ENCODE measurements around the gene DNER. TPM values are rescaled to one million over a fixed set of nuclear protein-coding genes. Genes with fewer than 3 reads are reported as not detected.

DNER gene
- total and polyA plus RNA-seq, 2 donors (not counting 3 experiments of a cell fraction or from before 2014, with no cell fraction given): 0.01 TPM; not detected in 1

GRCh38 chr2:229749779-229750178 is 35.4 kb upstream of the DNER start:
- intact Hi-C loops (cut with micrococcal nuclease): no loop called here
- Histone ChIP-seq H3K27me3 (ENCODE audit: control insufficient read depth in 2 of 2, insufficient read depth in 2 of 2, low read length in 2 of 2) (no peaks in the 10 kb centered on the region), H3K9me3 (replicated peaks; ENCODE audit: control insufficient read depth, insufficient read depth, low read length) (no peaks in the 10 kb centered on the region), H3K27ac (ENCODE audit: insufficient read depth, low read depth, low read length) (no peak overlapping the region), H3K4me3 (replicated peaks in 1 of 3; ENCODE audit: insufficient read depth in 1 of 3, low read depth in 1 of 3, low read length in 3 of 3) (no peak overlapping the region), H2AFZ (ENCODE audit: low read depth, low read length) (no peak overlapping the region), H4K20me1 (replicated peaks; ENCODE audit: control insufficient read depth, extremely low read depth, insufficient read depth, low read length) (no peaks in the 10 kb centered on the region), H3K9ac (replicated peaks; ENCODE audit: extremely low read depth, insufficient read depth, low read length) (no peak overlapping the region), H3K4me2 (ENCODE audit: insufficient read depth, low read length) (no peak overlapping the region), H3K79me2 (ENCODE audit: control insufficient read depth, insufficient read depth, low read length) (no peaks in the 10 kb centered on the region), H3K4me1 (ENCODE audit: control insufficient read depth, extremely low read depth, insufficient read depth, low read length) (no peaks in the 10 kb centered on the region), H3K9me1 (replicated peaks; ENCODE audit: control insufficient read depth, extremely low read depth, insufficient read depth, low read length) (no peaks in the 10 kb centered on the region), H3K36me3 (ENCODE audit: control insufficient read depth in 2 of 2, extremely low read depth in 1 of 2, insufficient read depth in 2 of 2, low read length in 2 of 2) (no peaks in the 10 kb centered on the region)
- CTCF ChIA-PET: interaction anchor here (0.8 kb wide), 1 partner anchor 32 kb away, joined by 3 read pairs; no protein-coding TSS in a partner anchor
- BruUV-seq (replicated peaks): no TSS peak
- POLR2A ChIA-PET: no interaction called here
- dilution Hi-C loops (cut with MboI; ENCODE audit: extremely low pct_ligation_motif_present, low sequenced_read_pairs): no loop called here
- FAIRE-seq (no peak), DNase-seq (ENCODE audit: low read depth, low spot score) (no peak)
- TF ChIP-seq CTCF (IDR thresholded peaks at IDR 0.05; ENCODE audit: extremely low read depth in 1 of 2, insufficient read depth in 1 of 2, low read depth in 1 of 2, low read length in 2 of 2) (no peak), POLR2AphosphoS5 (IDR thresholded peaks at IDR 0.05; ENCODE audit: insufficient read depth, low read depth, low read length) (no peak), GATA2 (IDR thresholded peaks at IDR 0.05; ENCODE audit: insufficient read depth, insufficient read length, low read depth, low read length) (no peak), JUN (IDR thresholded peaks at IDR 0.05; ENCODE audit: borderline replicate concordance, insufficient read depth, insufficient read length, low read depth) (no peak), EZH2 (IDR thresholded peaks at IDR 0.05; ENCODE audit: borderline replicate concordance, low read depth, low read length, severe bottlenecking) (no peak), FOS (IDR thresholded peaks at IDR 0.05; ENCODE audit: borderline replicate concordance, insufficient read depth, low read length) (no peak), POLR2A (IDR thresholded peaks at IDR 0.05; ENCODE audit: low read depth, low read length) (no peak), MYC (IDR thresholded peaks at IDR 0.05; ENCODE audit: low read depth, low read length) (no peak)
- TF ChIP-seq, protein P1, sequence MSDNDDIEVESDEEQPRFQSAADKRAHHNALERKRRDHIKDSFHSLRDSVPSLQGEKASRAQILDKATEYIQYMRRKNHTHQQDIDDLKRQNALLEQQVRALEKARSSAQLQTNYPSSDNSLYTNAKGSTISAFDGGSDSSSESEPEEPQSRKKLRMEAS (IDR thresholded peaks at IDR 0.05; ENCODE audit: insufficient read depth, insufficient read length): no peak
